ENCODE measurements around the gene WWOX.
"Not testable (repeated sequence)": the region's sequence is repeated elsewhere in the genome, so short reads cannot be mapped to it uniquely, and the experiment has no call there.

Gene WWOX

DNA sequence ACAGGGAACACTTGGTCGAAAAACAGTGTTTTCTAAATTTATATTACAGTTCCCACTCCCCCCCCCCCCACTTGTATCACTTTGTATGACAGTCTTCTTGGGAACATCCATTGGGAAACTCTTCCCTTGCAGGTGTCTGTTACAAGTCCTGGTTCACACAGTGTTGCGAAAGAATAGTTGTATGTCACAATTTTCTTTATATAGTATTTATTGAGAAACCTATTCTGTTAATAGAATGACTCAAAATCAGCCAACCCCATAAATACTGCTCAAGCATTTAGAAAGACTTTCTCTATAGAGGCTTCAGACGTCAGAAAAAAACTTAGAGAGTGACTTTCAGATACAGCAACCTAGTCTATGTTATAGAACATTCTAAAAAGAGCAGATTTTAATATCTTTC is 414.4 kb downstream of the WWOX start:
- in situ Hi-C loops (cut with MboI; ENCODE audit: low sequenced_read_pairs): no loop called here

DNA sequence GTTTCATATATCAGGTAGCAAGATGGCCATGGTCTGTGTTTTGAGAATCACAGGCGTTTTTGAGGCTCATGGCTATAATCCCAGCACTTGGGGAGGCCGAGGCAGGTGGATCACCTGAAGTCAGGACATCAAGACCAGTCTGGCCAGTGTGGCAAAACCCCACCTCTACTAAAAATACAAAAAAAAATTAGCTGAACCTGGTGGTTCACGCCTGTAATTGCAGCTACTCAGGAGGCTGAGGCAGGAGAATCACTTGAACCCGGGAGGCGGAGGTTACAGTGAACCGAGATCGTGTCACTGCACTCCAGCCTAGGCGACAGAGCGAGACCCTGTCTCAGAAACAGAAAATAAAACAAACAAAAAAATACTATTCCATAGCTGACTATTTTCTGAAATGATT is 415.4 kb downstream of the WWOX start:
- in situ Hi-C loops (cut with MboI; ENCODE audit: low sequenced_read_pairs): not testable (repeated sequence)

DNA sequence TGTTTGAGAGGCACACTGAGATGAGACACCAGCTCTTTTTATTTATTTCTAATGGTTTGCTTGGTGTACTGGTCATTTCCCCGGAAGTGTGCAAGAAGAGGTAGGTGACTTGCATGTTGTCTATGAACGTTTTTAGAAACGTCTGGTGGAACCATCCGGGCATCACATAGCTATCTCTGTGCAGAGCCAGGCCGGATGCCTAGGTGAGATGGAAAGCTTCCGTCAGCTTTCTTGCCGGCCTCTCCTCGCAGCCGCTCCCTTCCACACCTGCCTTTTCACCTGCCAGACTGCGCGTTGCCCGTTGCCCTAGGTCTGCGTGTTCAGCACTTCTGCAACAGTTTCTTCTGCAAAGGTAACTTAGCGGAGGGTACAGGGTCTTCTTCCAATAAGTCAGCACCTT is 416.0 kb downstream of the WWOX start:
- in situ Hi-C loops (cut with MboI; ENCODE audit: low sequenced_read_pairs): no loop called here

DNA sequence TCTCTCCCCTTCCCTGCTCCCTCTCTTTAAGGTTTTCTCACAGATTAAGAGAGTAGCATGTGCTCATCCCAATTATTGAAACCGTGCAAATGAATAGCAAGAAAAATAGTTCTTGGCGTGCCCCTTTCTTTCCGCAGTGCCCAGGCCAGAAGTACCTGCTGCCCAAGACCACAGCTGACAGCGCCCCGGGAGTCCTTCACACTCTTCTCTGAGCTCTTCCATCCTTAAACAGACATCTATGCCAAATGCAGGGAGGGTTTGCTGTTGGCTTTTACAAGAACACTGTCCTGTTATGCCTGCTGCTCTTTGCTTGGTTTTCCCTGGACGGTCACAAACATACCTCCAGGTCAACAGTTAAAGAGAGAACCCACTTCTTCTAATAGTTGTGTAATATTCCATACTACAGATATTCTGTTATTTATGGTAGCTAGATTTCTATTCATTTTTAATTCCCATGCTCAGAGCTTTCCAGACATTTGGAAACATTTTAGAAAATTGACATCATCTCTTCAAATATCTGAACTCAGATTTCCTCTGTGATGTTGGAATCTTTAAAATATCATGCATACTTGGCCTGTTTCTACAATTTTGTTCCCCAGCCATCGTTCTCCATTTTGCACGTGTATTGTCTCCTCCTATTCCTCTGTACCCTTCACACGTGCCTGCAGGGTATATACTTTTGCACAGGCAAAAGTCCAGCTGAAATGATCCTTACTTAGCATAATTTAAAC is 416.7 kb downstream of the WWOX start:
- in situ Hi-C loops (cut with MboI; ENCODE audit: low sequenced_read_pairs): no loop called here

DNA sequence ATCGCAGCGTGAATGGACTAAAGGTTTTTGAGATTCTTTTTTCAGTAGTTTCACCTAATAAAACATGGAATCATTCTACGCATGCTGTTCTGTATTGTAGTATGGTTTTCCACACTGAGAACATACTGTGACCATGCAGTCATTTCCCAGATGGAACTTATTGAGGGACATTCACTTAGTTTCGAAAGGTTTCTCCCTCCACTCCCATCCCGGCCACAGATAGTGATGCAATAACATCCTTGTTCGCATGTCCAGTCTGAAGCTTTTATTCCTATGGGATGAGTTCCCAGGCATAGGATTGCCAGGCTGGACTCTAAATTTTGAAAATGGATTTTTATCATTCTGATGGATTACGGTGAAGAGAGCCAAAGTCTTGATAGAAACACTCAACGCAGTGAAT is 420.4 kb downstream of the WWOX start:
- in situ Hi-C loops (cut with MboI; ENCODE audit: low sequenced_read_pairs): no loop called here

GRCh38 chr16:78520470-78520869 is 421.0 kb downstream of the WWOX start:
- in situ Hi-C loops (cut with MboI; ENCODE audit: low sequenced_read_pairs): no loop called here

GRCh38 chr16:78522327-78522726 is 422.9 kb downstream of the WWOX start:
- in situ Hi-C loops (cut with MboI; ENCODE audit: low sequenced_read_pairs): no loop called here

GRCh38 chr16:78523212-78523985 is 423.9 kb downstream of the WWOX start:
- in situ Hi-C loops (cut with MboI; ENCODE audit: low sequenced_read_pairs): no loop called here

GRCh38 chr16:78524066-78524595 is 424.7 kb downstream of the WWOX start:
- in situ Hi-C loops (cut with MboI; ENCODE audit: low sequenced_read_pairs): no loop called here

- in situ Hi-C loops (cut with MboI; ENCODE audit: low sequenced_read_pairs): no loop called here
Observed at GRCh38 chr16:78528265-78528664, 428.8 kb downstream of the WWOX start.

GRCh38 chr16:78529881-78530280 is 430.4 kb downstream of the WWOX start:
- in situ Hi-C loops (cut with MboI; ENCODE audit: low sequenced_read_pairs): no loop called here

GRCh38 chr16:78530283-78530682 is 430.8 kb downstream of the WWOX start:
- in situ Hi-C loops (cut with MboI; ENCODE audit: low sequenced_read_pairs): no loop called here

DNA sequence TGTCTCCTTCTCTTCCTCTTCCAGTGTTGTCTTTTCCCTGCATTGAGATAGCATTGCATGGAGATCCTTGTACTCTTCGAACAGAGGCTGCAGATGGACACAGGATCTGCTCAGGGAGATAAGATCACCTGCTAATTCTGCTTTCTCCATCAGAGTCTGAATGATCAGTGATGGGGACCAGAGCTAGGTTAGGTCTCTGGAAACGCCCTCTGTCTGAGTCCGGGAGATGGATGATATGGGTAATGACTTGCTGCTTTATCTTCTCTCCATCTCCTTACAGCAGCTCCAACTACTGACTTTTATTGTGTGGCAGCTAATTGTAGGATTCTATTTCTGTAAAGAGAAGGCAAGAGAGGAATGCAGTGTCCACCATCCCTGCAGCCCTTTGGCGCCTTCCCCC is 435.6 kb downstream of the WWOX start:
- in situ Hi-C loops (cut with MboI; ENCODE audit: low sequenced_read_pairs): no loop called here

- in situ Hi-C loops (cut with MboI; ENCODE audit: low sequenced_read_pairs): no loop called here
Observed at GRCh38 chr16:78537511-78537910, 438.1 kb downstream of the WWOX start.

DNA sequence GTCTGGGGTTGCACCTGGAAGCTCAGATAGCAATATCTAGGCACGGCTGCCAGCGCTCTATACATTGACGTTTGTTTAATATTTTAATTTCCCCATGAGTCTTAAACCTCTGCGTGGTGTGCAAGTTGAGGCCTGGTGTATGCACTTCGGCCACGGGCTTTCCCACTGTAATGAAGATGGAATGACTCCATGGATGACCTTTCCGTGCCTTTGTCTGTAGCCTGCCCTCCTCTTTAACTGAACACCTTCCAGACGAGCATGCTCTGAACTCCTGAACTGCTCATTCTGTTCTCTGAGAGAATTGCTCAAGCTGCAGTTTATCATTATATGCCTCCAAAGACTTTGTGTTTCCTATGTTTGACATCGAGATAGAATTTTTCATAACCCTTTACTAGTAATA is 438.8 kb downstream of the WWOX start:
- in situ Hi-C loops (cut with MboI; ENCODE audit: low sequenced_read_pairs): no loop called here

DNA sequence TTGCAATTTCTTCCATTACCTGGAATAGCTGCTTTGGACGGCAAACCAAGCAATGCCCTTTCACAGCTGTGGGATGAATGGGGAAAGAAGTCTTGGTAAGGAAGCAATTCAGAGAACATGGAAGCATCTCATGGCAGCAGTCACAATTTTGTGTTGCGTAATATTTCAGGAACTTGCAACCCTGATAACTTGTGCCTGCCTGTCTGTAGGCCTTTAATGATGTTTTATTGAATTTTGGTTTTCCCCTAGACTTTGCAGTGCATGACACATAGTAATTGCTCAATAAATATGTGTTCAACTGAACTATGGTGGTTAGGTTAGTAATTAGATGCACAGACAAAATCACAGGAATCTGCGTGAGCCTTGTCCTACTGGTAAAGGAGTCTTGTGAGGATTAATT is 439.5 kb downstream of the WWOX start:
- in situ Hi-C loops (cut with MboI; ENCODE audit: low sequenced_read_pairs): no loop called here

DNA sequence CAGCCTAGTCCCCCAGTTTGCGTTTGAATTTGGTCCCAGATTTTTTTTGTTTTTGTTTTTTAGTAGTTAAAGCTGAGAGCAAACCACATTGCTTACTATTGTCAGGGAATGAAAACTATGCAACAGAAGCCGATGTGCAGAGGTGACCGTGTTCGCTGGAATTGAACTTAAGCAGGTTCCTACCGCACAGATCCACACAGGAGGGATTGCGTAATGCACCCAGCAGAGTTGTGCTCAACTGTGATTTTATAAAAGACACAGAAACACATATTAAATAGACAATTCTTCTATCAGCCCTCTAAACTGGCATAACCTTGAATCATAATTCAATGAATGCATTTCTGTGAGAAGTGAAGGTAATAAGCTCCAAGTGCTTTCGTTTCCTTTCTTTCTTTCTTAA is 443.0 kb downstream of the WWOX start:
- in situ Hi-C loops (cut with MboI; ENCODE audit: low sequenced_read_pairs): no loop called here

DNA sequence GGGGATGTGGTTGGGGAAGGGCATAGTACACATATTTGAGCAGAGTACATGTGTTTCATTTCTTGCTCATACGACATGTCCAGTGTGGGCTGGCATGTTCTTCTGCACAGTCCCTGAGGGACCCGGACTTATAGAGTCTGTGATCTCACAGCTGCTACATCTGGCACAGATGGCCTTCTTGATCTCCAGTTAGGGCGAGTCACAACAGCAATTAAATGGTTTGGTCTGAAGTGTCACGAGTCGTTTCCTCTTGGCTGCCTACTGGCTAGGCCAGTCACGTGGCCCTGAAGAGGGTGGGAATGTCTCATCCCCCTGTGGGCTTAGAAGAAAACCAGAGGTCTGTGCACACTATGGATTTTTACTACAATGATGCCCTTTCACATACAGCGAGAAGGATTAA is 443.6 kb downstream of the WWOX start:
- in situ Hi-C loops (cut with MboI; ENCODE audit: low sequenced_read_pairs): no loop called here

DNA sequence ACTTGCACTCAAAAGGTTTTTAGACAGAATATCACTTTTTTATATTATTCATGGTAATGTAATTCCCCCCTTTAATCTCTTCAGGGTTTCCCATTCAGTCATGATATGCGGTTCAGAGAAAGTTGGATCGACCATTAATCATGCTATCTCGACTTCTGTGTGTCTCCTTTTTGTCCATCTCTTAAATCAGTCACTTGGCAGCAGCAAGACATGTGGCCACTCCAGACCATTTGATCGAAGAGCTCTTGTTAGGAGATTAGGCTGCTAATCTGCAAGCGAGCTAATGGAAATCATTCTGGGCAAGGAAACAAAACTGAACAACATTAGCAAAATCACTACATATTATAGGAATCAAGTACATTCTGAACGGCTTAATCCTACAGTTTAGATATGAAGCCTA is 449.9 kb downstream of the WWOX start:
- in situ Hi-C loops (cut with MboI; ENCODE audit: low sequenced_read_pairs): no loop called here

DNA sequence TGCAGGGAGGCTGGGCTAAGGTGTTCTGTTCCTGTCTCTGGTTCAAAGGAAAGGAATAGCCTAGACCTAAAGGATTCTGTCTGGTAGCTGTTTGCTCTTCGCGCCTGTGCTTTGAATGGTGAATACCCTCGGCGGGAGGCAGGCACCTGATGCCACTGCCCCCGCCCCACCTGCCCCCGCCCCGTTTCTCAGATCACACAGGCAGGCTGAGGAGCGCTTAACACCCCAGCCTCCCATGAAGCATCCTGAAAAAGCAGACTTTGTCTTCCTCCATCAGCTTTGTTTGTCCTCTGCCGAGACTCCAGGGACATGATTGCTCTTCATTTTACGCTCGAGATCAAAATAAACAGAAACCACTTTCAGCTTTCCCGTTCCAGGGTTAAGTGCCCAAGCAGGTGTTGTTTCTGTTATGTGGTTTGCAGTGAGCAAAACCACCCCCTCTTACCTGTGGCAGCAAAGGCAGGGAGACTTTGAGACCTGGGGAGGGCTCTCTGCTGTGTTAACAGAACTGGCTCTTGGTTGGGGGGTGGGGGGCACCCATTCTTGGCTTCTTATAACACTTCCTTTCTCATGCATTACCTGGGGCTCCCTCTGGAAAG is 452.1 kb downstream of the WWOX start:
- in situ Hi-C loops (cut with MboI; ENCODE audit: low sequenced_read_pairs): no loop called here

- in situ Hi-C loops (cut with MboI; ENCODE audit: low sequenced_read_pairs): no loop called here
Observed at GRCh38 chr16:78552106-78552675, 452.7 kb downstream of the WWOX start.

DNA sequence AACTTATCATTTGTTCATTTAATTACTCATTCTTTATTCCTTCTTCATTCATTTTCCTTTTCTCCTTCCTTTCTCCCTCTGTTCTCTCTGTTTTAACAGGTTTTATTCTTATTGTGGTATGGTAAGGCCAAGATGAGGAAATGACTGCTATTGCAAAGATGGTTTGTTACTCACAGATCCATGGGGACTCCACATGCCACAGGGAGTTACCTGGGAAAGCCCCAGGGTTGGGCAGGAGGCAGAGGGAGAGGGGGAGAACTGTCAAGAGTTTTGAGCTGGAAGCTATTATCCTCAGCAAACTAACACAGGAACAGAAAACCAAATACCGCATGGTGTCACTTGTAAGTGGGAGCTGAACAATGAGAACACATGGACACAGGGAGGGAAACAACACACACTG is 453.3 kb downstream of the WWOX start:
- in situ Hi-C loops (cut with MboI; ENCODE audit: low sequenced_read_pairs): no loop called here

Measured in HL-60/S4 treated with retinoic acid at 250 ng/mL for 4 days and 3 days (cell line).